Epithelial cell of esophagus (primary cell): ENCODE data around the gene WBP2.
A peak's percentile ranks its signal among the peaks of the same experiment; 100 is the strongest.

ENCODE experiments used
- DNase-seq: peaks from one replicate; pipeline ENCODE4 v3.0.0; 2010; ENCODE audit warnings: low read depth
- H3K4me3 ChIP-seq: 2 replicates; pipeline ENCODE4 v1.5.1; 2011; ENCODE audit warnings: mild to moderate bottlenecking, low read length, control low read depth
- CTCF ChIP-seq: IDR thresholded peaks from 2 replicates; pipeline ENCODE4 v1.5.1; 2011; ENCODE audit warnings: low read depth, mild to moderate bottlenecking, low read length, control low read depth, inconsistent platforms; ENCODE audit not compliant: insufficient read depth; ENCODE audit errors: missing control alignments

Gene WBP2

DNA sequence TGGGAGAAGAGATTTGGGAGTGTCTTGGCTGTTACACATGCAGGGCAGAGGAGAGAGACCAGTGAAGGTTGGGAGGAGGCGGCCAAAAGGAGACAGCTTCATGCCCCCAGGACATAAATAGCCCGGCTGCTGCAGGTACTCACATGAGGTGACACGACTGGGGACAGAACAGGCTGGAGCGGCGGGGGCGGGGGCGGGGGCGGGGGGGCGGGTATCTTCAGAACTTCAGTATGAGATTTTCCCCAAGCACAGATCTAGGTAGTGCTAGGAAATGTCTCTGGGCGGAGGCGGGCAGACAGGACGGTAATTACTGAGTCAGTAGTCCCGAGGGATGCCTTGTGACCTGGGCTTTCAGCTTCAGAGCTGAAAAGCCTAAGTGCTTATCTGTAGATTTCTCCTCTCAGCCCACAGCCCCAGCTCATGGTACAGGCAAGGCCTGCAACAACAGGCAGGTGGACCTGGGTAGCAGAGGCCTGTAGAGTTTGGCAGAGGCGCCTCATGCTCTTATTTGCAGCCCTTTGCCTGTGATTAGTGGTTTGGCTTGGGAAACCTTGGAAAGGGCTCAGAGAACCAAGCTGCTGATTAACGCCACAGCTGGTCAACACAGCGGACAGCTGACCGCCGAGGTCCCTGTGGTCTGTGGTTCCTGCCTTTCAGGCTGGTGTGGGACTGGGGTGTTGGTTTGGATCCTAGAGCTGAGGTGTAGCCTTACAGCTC, 46.1 kb downstream of the WBP2 start:
- DNase-seq: peak; percentile 67
- TF ChIP-seq CTCF: no peak
- H3K4me3 ChIP-seq: no peak overlapping the region

DNA sequence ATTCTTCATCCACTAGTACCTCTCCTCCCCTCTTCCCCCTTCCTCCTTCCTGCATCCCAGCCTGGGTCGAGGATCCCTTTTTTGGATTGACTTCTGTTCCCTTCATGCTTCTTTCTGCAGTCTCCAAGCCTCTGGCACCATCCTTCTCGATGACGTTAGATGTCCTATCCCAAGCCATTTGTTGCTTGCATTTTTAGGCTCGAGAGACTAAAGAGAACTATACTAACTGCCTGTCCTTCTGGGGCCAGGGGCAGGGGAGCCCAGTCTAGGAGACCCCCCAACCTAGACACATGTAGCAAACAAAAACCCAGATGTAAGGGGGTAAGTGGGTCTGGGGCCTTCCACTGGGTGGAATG, 46.6 kb downstream of the WBP2 start:
- TF ChIP-seq CTCF: no peak
- H3K4me3 ChIP-seq: no peak overlapping the region
- DNase-seq: no peak

DNA sequence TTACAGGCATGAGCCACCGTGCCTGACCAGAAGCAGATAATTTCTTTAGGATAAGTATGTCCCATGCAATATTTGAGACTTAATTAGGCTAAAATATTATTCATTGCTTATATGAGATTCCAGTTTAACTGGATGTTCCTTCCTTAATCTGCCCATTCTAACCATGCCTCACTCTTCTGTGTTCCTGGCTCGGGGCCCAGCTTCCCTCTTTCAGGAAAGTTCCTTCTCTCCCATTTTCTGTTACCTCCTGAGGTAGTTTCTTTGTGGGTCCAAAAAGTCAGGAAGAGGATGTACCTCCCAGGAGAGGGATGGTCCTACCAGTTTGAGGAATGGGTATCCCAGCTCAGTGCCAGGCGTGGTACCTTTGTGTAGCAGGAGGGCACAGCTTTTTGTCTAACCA, 47.3 kb downstream of the WBP2 start:
- no peak for DNase-seq
- no peak for TF ChIP-seq CTCF
- no peak overlapping the region for H3K4me3 ChIP-seq

- DNase-seq: no peak
- TF ChIP-seq CTCF: no peak
- H3K4me3 ChIP-seq: no peak overlapping the region
These were observed 48.2 kb downstream of the WBP2 start for GRCh38 chr17:75806822-75807500.

GRCh38 chr17:75803883-75804282, 51.3 kb downstream of the WBP2 start:
- no peak for TF ChIP-seq CTCF
- no peak overlapping the region for H3K4me3 ChIP-seq
- no peak for DNase-seq

DNA sequence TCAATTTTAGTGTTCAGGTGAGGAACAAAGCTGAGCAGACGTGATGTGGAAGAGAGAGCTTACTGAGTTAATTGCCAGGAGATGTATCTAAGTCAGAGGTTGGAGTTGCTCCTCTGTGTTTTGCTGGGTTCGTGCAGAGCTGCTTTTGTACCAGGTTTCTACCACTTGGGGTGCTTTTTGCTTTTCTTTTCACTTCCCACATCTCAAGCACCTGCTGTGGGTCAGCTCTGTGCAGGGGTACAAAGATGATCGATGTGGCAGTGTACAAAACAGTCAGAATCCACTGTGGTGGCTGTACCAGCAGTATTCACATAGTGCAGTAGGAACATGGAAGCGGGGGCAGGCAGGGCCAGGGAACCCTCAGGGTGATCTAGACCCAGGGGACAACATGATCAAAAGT, 55.7 kb downstream of the WBP2 start:
- no peak for DNase-seq
- no peak overlapping the region for H3K4me3 ChIP-seq
- no peak for TF ChIP-seq CTCF
